IMR-90 (cell line): Measurements from ENCODE around the gene NOL8.

Experiments used
- BHLHE40 ChIP-seq: fragments of 150-350 bp; IDR thresholded peaks from 2 replicates; pipeline ENCODE4 v1.6.1; 2016; ENCODE audit warnings: mild to moderate bottlenecking, low read depth, low read length
- CTCF ChIP-seq: conservative IDR thresholded peaks from 2 replicates; pipeline ENCODE4 v1.5.1; 2012; ENCODE audit warnings: mild to moderate bottlenecking, low read depth, low read length, improper control_type of control experiment
- ELK1 ChIP-seq: fragments of 150-350 bp; IDR thresholded peaks from 2 replicates; pipeline ENCODE4 v1.6.1; 2016; ENCODE audit warnings: low read depth, mild to moderate bottlenecking, low read length, moderate library complexity, borderline replicate concordance
- FOS ChIP-seq: fragments of 150-350 bp; IDR thresholded peaks from 2 replicates; pipeline ENCODE4 v1.6.1; 2016; ENCODE audit warnings: low read depth, low read length
- MAFK ChIP-seq: IDR thresholded peaks from 2 replicates; pipeline ENCODE4 v1.6.1; 2012; ENCODE audit warnings: low read depth, low read length, improper control_type of control experiment
- MAZ ChIP-seq: IDR thresholded peaks from 2 replicates; pipeline ENCODE4 v1.6.1; 2012; ENCODE audit warnings: low read depth, mild to moderate bottlenecking, low read length, improper control_type of control experiment, moderate library complexity, borderline replicate concordance
- MXI1 ChIP-seq: IDR thresholded peaks from 2 replicates; pipeline ENCODE4 v1.6.1; 2012; ENCODE audit warnings: low read depth, mild to moderate bottlenecking, low read length, moderate library complexity, borderline replicate concordance
- POLR2A ChIP-seq: IDR thresholded peaks from 2 replicates; pipeline ENCODE4 v1.6.1; 2012; ENCODE audit warnings: mild to moderate bottlenecking, low read depth, low read length
- RAD21 ChIP-seq: IDR thresholded peaks from 2 replicates; pipeline ENCODE4 v1.6.1; 2012; ENCODE audit warnings: low read length, improper control_type of control experiment
- RCOR1 ChIP-seq: IDR thresholded peaks from 2 replicates; pipeline ENCODE4 v1.6.1; 2012; ENCODE audit warnings: mild to moderate bottlenecking, low read length, improper control_type of control experiment; ENCODE audit not compliant: insufficient replicate concordance
- RFX5 ChIP-seq: IDR thresholded peaks from 2 replicates; pipeline ENCODE4 v1.8.0; 2012; ENCODE audit warnings: low read depth, mild to moderate bottlenecking, low read length, moderate library complexity
- USF2 ChIP-seq: fragments of 150-350 bp; IDR thresholded peaks from 2 replicates; pipeline ENCODE4 v1.6.1; 2017; ENCODE audit warnings: mild to moderate bottlenecking, antibody characterized with exemption, low read length, low read depth

GRCh38 chr9:92298036-92298435, 27.1 kb downstream of the NOL8 start:
- TF ChIP-seq CTCF (no peak), POLR2A (no peak), ELK1 (no peak), USF2 (no peak), MXI1 (no peak), MAFK (no peak), MAZ (no peak), RFX5 (no peak), RCOR1 (no peak), BHLHE40 (no peak), RAD21 (no peak), FOS (no peak)
